Measurements from ENCODE around the gene CRADD.
A peak's percentile ranks its signal among the peaks of the same experiment; 100 is the strongest.
"Not testable (repeated sequence)": the region's sequence is repeated elsewhere in the genome, so short reads cannot be mapped to it uniquely, and the experiment has no call there.

Gene CRADD

DNA sequence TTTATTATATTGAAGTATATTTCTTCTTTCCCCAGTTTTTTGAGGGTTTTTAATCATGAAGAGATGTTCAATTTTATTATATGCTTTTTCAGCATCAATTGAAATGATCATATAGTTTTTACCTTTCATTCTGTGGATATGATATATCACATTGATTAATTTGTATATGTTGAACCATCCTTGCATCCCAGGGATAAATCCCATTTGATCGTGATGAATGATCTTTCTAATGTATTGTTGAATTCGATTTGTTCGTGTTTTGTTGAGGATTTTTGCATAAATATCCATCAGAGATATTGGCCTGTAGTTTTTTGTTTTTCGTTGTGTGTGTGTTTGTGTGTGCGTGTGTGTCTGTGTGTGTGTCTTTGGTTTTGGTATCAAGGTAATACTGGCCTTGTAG, 196.4 kb downstream of the CRADD start:
- DNase-seq (ENCODE audit: low read depth) = no peak

DNA sequence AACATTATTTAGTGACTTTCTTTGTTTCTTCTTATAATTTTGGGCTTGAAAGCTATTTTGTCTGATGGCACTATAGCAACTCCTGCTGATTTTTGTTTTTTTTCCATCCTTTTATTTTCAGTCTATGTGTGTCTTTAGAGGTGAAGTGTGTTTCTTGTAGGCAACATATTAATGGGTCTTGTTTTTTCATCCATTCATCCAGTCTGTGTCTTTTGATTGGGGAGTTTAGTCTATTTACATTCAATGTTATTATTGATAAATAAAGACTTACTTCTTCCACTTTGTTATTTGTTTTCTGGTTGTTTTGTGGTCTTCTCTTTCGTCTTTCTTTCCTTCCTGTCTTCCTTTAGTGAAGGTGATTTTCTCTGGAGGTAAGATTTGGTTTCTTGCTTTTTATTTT, 198.0 kb downstream of the CRADD start:
- DNase-seq (ENCODE audit: low read depth) = no peak

DNA sequence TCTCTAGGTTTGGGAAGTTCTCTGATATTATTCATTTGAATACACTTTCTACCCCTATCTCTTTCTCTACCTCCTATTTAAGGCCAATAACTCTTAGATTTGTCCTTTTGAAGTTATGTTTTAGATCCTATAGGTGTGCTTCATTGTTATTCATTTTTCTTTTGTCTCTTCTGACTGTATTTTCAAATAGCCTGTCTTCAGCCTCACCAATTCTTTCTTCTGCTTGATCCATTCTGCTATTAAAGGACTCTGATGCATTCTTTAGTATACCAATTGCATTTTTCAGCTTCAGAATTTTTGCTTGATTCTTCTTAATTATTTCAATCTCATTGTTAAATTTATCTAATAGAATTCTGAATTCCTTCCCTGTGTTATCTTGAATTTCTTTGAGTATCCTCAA, 199.2 kb downstream of the CRADD start:
- DNase-seq (ENCODE audit: low read depth) = no peak

DNA sequence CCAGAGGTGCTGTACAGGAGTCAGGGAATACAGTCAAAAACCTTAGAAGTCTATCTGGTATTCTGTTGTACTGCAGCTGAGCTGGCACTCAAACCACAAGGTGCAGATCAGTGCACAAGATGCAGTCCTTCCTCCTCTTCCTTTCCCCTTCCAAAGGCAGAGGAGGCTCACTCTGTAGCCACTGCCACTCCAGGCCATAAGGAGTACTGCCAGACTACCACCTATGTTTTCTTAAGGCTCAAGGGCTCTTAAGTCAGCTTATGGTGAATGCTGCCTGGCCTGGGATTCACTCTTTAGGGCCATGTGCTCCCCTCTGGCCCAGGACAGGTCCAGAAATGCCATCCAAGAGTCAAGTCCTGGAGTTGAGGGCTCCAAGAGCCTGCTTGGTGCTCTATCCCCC, 200.3 kb downstream of the CRADD start:
- DNase-seq (ENCODE audit: low read depth) = no peak

DNA sequence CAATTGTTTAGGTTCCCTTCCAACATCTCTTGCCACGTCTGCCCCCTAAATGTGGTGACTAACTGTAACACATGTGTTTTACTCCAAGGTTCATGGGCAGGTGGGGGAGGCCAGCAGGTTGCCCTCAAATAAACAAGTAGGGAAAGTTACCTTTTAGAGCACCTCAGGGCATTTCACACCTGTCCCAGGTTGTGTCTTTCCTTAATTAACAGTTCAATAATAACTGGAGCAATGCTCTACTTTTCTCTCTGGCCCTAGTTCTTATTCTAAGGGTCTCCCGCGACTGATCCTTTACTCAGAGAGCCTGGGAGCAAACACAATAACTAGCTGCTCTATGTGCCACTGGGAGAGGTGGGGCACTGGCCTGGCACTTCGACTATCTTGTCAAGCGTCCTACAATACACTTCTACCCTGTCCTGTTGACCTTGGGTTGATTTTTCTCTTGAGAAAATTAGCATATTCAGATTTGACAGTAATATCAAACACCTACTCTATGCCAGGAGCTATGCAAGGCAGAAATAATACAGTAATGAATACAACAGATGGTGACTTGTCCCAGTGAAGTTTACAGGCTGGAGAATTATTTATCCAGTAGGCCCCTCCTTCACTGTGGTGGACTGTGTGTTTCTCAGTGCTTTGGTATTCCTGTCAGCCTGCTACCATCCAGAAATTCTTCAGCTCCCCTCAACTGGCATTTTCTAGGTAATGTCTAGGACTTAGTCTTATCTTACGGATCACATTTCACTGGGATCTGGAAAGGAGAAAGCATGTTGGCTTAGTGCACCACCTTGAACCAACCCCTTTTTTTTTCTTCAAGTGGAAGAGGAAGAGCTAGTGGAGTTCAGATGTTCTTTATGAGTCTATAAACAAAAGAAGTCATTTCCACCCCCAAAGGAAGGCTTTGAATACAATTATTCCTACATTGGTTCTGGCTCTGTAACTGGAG, 202.6 kb downstream of the CRADD start:
- peak; percentile 75 for DNase-seq (ENCODE audit: low read depth)

DNA sequence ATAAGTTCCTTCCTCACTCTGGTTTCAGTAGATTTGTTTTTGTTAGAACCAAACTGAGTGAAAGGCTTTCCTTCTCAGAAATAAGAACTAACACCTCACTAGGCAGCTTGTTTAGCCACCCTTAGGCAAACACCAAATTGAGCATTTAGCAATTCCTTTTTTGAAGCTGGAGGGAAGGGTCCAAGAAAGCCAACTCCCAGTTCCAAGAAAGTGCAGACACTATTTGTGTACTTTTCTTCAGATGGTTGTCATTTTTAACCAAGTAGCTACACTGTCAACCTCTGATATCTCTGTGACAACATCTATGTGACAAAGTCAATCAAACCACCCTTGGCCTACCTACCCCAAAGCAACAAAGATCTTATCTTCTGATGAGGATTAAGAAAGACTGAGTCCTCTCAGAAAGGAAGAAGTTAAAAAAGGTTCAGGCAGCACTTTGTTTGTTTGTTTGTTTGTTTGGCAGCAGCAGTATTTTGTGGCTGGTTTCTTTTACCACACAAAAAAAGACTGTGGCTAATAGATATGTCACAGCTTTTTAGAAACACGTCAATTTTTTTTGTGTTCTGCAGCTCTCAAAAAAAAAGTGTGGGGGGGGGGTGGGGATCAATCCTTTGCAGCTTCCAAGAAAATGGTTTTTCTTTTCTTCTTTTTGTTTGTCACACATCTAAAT, 203.8 kb downstream of the CRADD start:
- no peak for DNase-seq (ENCODE audit: low read depth)

DNA sequence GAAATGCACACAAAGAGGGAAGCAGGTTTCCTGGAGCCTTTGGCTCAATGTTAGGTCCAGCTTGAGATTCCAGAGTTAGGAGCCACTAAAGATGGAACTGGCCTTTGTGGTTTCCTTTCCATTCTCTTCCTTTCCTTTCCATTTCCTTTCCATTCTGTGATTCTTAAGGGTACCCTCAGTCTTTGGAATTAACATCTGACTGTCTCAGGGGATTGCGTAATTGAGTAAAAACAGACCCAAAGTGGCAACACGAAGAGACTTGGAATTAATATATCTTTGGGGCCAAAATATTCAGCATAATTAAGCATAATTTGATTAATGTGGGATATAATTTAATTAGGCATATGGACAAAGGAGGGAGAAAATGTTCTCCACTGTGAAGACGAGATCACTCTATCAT, 205.6 kb downstream of the CRADD start:
- DNase-seq (ENCODE audit: low read depth) = no peak

DNA sequence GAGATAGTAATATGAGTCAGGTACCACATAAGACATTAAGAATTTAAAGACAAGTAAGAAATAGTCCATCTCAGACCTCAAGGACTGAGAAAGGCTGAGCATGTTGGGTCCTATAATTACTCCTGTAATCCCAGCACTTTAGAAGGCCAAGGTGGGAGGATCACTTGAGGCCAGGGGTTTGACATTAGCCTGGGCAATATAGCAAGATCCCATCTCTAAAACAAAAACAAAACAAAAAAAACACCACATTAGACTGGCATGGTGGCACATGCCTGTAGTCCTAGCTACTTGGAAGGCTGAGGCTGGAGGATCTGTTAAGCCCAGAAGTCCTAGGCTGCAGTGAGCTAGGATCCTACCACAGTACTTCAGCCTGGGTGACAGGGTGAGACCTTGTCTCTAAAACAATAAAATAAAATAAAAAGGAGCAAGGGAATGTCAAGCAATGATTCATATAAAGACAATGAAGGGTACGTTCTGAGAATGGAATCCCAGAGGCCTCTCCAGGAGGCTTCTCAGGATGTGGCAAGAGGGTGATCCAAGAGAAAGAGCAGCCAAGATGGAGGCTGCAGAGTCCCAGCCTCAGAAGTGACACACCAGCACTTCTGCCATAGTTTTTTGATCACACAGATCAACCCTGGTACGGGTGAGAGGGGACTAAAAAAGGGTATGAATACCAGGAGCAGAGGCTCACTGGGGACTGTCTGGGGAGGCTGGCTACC, 206.4 kb downstream of the CRADD start:
- DNase-seq (ENCODE audit: low read depth) = peak; percentile 81

DNA sequence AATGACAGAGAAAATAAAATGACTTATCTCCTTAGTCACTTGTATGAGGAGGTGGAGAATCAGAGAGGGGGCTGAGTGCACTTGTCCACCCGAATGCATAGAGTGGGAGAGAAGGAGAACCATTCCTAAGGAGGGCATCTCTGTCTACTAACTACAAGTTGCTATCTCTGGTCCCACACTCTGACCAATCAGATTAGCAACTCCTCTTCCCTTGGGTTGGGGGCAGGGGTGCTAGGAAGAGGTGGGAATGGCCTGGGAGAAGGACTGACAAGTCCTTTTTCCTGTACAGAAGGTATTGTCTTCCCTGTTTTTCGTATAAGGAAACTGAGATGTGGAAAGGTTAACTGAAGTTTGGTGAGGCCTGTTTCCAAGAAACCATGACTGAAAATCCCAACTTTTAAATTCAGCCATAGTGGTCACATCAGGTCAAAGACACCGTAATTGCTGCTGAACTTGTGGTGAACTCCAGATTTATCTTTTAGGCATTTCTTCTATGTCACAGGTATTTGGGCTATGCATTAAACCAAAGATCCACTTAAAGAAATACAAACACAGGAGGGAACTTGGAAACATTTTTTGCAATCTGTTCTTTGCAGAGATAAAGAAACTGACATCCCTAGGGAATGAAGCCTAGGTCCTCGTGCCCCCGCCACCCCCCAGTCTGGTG, 207.8 kb downstream of the CRADD start:
- DNase-seq (ENCODE audit: low read depth) = no peak

DNA sequence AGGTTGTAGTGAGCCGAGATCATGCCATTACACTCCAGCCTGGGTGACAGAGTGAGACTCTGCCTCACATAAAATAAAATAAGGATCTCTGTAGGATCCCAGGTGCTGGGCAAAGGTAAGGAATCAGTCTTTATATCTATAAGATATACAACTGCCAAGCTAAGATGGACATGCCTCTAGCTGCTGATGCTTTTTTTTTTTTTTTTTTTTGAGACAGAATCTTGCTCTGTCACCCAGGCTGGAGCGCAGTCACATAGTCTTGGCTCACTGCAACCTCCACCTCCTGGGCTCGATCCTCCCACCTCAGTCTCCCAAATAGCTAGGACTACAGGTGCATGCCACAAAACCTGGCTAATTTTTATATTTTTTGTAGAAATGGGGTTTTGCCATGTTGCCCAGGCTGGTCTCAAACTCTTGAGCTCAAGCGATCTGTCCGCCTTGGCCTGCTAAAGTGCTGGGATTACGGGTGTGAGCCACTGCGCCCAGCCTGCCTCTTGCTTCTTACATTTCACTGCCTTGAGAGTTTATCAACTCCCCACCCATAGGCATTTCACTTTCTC, 208.9 kb downstream of the CRADD start:
- not testable (repeated sequence) for DNase-seq (ENCODE audit: low read depth)

DNA sequence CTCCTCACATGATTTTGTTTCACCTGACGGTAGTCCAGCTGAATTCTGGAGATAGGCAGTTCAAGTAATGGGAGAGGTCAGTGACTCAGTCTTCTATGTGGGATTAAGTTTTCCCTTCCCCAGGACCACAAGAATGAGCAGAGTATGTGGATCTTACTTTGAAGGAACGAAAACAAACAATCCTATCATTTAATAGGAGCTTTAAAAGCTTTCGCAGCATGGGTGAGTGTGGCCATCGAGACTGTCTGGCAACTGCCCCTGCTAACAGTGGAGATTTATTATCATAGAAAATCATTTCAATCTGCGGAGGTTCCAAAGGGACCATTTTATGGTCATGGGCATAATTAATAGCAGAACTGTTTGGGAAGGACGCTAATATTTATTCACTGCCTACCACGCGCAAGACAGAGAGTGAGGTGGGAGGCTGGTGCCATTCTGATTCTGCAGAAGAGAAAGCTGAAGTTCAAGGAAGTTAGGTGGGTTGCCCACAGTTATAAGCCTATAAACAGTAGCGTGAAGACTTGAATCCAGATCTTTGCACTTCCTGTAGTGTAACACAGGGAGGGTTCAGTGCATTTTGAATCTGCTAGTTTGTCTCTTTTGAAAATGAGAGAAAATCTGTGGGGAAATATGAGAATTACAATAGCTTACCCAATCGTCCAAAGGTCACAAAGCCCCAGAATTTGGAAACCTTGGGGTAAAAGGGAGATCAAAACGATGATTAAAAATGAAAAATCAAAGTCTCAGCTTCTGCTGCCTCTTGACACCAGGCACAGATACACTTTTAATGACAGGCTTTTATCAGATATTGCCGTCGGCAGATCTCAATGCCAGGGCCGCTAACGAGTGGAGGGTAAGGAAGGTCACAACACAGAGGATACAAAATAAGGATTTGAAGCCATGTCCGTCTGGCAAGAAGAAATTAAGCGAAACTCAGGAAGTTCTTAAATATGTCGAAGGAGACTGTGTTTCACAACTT, 209.6 kb downstream of the CRADD start:
- peak; percentile 86 for DNase-seq (ENCODE audit: low read depth)

DNA sequence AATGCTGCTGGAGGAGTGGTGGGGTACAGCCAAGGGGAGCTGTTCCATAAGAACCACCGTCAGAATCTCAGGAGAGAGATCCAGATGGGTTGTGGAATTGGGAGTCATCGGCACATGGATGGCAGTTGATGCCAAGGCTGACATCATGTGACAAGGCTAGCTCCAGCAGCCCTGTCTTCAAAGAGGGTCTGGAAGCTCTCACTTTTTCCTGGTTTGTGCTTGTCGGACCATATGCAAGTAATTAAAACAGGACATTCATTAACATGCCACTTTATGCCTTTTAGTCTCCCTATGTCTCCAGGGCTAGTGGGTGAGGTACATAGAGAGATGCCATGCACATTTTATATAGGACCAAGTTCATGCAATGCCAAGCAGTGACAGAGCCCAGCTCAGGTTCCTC, 211.8 kb downstream of the CRADD start:
- DNase-seq (ENCODE audit: low read depth) = no peak

DNA sequence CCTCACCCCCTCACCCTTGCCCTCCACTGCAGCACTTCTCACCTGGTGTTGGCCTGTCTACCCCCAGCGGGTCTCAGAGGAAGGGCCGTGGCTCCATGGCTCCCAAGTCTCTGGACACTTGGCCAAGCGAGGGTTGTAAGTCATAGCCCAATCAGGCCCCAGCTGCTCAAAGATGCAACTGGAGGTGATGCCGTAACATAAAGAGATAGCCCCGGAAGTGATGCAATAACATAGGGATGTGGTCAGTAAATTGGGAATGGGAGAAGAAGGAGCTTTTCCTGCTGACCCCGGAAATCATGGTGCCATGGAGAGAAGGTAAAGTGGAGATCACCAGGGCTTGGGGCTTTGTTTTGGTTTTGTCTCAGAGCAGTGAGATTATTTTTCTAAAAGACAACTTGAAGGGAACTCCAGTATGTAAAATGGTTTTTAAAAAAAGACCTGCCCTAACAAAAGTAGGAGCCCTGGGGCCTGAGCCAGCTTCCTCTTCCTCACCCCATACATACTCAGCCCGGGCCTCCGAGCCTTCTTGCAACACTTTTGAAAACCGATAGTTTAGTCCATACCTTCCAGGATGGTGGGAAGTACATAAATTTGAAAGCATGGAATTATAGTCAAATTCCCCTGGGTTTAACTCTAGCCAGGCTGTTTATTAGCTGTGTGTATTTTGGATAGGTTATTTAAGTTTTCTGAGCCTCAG, 212.5 kb downstream of the CRADD start:
- DNase-seq (ENCODE audit: low read depth) = no peak

DNA sequence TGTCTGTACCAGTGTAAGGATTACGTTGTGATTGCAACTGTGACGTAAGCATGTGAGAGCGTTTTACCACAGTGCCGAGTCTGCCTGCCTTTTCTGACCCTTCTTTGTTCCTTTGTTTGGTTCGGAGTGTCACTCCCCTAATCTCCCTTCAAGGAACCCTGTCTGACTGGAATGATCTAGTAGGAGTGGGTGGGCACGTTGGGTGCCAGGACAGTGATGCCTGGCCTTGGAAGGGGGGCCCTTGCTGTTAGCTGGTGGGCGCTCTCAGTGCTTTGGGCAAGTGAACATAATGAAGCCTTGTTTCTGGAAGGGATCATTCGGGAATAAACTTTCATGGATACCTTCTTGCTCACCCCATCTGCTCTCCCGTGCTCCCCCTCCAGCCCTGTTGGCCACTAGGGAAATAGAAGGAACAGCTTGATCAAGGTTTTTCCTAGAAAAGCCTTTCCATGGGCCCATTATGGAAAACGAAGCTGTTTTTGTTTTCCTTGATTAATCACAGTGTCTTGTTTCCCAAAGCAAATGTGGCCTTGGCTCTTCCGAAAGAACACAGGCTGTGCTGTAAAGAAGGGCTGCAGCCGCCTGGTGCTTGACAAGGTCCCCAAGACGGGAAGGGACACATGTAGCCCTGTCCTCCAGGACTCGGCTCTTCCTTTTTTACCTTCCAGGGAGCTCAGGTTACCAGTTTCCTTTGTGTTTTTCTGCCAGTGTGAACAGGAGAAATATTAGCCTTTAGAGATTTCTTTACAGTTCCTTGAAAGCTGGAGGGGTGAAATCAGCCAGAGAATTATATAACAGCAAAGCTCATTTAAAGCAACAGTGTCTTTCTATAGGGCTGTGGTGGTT, 215.5 kb downstream of the CRADD start:
- DNase-seq (ENCODE audit: low read depth) = no peak

DNA sequence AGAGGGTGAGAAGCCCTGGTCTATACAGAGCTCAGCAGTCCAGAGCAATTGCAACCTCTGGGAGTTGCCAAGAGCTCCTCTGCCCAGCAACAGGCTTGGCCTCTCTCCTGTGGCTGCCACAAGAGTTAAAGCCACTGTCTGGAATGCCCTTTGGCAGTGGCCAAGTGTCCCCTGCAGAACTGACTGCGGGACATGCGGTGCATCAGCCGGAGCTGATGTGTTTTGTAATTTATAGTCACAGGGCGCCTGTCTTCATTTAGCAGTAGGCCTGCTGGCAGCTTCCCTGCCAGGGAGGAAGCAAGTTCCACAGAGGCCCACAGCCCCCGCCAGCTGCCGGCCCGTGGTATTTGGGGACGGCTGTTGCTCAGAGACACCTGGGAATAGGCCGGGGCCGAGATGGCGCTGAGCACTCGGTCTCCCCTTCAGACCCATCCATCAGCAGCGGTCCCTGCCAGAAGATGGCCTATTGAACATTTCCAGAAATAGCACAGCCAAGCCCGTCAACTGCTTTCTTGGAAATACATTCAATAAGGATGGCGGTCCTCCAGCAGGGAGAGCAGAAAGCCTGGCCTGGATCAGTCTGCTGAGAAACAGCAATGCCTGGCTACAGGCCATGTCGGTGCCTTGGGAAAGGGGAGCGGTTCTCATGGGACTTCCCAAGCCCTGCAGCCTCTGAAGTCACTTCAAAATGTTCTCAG, 217.4 kb downstream of the CRADD start:
- DNase-seq (ENCODE audit: low read depth) = peak; percentile 76

DNA sequence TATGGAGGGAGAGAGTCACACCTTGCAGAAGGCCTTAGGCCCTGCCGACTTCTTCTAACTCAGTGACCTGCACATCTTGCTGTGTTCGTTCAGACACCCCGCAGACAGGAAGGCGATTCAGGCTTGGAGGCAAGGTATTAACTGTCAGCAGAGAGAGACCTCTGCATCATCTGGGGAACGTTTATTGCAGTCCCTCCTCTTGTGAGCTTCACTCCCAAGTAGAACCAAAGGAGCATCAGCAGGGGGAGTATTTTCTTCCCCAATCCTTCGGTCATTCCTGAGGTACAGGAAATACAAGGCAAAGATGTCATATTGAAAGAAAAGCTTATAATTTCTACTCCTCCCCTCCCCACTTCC, 217.9 kb downstream of the CRADD start:
- peak; percentile 55 for DNase-seq (ENCODE audit: low read depth)

DNA sequence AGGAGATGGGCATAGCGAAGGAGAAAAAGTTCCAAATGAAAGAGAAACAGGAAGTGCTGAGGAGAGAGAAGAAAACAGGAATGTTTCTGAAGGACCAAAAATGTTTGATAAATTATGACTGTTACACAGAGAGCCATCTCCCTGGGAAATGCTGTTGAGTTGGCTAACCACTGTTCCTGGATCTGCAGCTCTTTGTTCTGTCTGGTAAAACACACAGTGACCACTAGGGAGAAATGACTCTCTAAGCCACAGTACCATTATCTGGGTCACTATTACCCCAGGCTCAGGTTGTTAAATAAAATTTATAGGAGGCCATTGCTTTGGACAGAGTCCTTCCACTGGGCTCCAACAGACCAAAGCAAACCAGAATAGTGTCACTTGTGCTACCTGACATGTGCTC, 219.3 kb downstream of the CRADD start:
- DNase-seq (ENCODE audit: low read depth) = no peak

DNA sequence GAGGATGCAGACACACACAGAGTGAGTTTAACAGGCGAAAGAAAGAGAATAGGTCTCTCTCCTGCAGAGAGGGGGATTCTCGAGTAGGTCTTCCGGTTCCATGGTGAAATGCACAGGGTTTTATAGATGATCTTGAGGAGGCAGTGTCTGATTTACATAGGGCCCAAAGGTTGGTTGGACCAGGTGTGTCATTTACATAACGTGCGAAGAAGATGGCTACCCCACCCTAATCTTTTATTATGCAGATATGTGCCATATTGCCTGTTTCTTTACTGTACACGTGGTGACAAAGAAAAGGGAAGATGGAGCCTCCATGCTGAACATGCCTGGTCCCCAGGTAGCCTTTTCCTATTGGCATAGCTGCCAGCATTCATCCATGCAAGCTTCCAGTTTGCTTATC, 219.8 kb downstream of the CRADD start:
- DNase-seq (ENCODE audit: low read depth) = no peak

DNA sequence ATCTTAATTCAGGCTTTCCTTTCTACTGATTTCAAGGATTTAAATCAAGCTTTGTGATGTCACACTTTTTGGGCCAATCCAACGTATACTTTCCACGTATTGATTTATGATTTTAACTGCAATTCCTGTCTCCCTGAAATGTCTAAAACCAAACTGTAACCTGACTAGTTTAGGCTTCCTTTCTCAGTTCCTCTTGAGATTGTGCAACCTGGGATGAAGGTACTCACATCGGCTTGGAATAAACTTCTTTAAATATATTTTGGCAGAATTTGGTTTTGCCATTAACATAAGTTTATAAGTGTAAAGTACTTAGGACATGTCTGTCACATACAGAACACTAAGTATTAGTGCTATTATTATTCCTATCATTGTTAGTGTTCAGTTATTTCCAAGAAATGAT, 224.6 kb downstream of the CRADD start:
- DNase-seq (ENCODE audit: low read depth) = no peak
